Tibial nerve (tissue), 4 donors: ENCODE measurements around the gene C19orf73. TPM values are rescaled to one million over a fixed set of nuclear protein-coding genes. Genes with fewer than 3 reads are reported as not detected.
A peak's percentile ranks its signal among the peaks of the same experiment; 100 is the strongest.

Experiments used
- DNase-seq, 2 donors: peaks; one replicate each; pipeline ENCODE4 v3.0.0-alpha.2; 2019; ENCODE audit warnings: low spot score in 2 of 2
- H3K27ac ChIP-seq, 4 donors: fragments of 200-600 bp; sonication (generic) in 3 of 4; one replicate each; pipeline ENCODE4 v1.5.1; 2017 to 2019; ENCODE audit warnings: mild to moderate bottlenecking in 1 of 4
- H3K27me3 ChIP-seq, 2 donors: fragments of 200-600 bp; sonication (generic) in 1 of 2; one replicate each; pipeline versions ENCODE4 v1.5.1 to v1.6.0; 2017 to 2019
- H3K36me3 ChIP-seq, 3 donors: fragments of 200-600 bp; sonication (generic); one replicate each; pipeline ENCODE4 v1.5.1; 2018 to 2019
- H3K4me1 ChIP-seq, 4 donors: fragments of 200-600 bp; sonication (generic) in 3 of 4; one replicate each; pipeline ENCODE4 v1.5.1; 2017 to 2019
- H3K4me3 ChIP-seq, 4 donors: fragments of 200-600 bp; sonication (generic) in 3 of 4; one replicate each; pipeline ENCODE4 v1.5.1; 2017 to 2019; ENCODE audit warnings: mild to moderate bottlenecking in 1 of 4, moderate library complexity in 1 of 4
- H3K9me3 ChIP-seq, 4 donors: fragments of 200-600 bp; sonication (generic) in 3 of 4; one replicate each; pipeline ENCODE4 v1.5.1; 2017 to 2019
- EP300 ChIP-seq, 2 donors: sonication (generic); formaldehyde crosslinking; IDR thresholded peaks; one replicate each; pipeline ENCODE4 v1.6.1; 2017; ENCODE audit warnings: antibody characterized with exemption in 2 of 2, mild to moderate bottlenecking in 1 of 2
- POLR2A ChIP-seq, 2 donors: fragments of 450-650 bp; IDR thresholded peaks; one replicate each; pipeline ENCODE4 v1.6.1; 2017; ENCODE audit warnings: antibody characterized with exemption in 2 of 2, mild to moderate bottlenecking in 2 of 2, moderate library complexity in 2 of 2
- WGBS, 2 donors: methylation state at CpG; one replicate each; pipeline ENCODE4 v1.1.5; 2018; 5-methylcytosine and 5-hydroxymethylcytosine counted together
- total RNA-seq, 4 donors: library from RNA; depleted of rRNA; stranded (reverse); fragments of >200 nt; gene quantifications; one replicate each; pipeline ENCODE4 v1.1.0, GENCODE V29; 2016
- TF ChIP-seq, protein P1 (sequence below), 5 experiments: fragments of 200-600 bp in 3 of 5; fragments of 450-650 bp in 2 of 5; sonication (generic) in 3 of 5; IDR thresholded peaks; one replicate each; pipeline ENCODE4 v1.5.1; 2016 to 2019; ENCODE audit warnings: antibody characterized with exemption in 5 of 5, mild to moderate bottlenecking in 3 of 5, moderate library complexity in 2 of 5

C19orf73 gene
- total RNA-seq, 4 donors from 2014 or later: 1.0 to 7.8 (median 5.0) TPM; not detected in 1

DNA sequence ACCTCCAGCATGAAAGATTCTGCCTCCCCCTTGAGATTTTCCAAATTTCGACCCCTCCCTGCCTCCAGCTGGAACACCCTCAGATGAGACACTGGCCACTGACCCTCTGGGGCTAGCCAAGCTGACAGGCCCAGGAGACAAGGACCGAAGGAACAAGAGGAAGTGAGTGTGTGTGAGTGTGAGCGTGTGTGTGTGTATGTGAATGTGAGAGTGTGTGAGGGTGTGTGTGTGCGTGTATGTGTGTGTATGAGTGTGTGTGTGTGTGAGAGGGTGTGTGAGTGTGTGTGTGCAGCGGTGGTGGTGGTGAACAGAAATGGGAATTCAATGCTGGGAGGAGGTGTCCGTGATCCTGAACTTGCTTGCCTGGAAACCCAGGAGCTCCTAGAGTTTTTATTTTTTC, 22.4 kb upstream of the C19orf73 start:
- H3K9me3 ChIP-seq: no peaks in the 10 kb centered on the region
- WGBS, 2 donors: 80 to 93% methylated on average over 6 of the region's 6 CpGs
- no peak for DNase-seq
- H3K4me3 ChIP-seq: no peak overlapping the region
- no peaks in the 10 kb centered on the region for H3K36me3 ChIP-seq
- peaks cover 0 to 25% (median 12%) of the 10 kb centered on the region in 4 donors for H3K4me1 ChIP-seq
- peaks cover 0 to 33% of the 10 kb centered on the region in 2 donors for H3K27me3 ChIP-seq
- H3K27ac ChIP-seq: no peak overlapping the region
- no peak for TF ChIP-seq EP300 (IDR thresholded peaks at IDR 0.05)
- TF ChIP-seq POLR2A (IDR thresholded peaks at IDR 0.05): no peak
- TF ChIP-seq, protein P1, sequence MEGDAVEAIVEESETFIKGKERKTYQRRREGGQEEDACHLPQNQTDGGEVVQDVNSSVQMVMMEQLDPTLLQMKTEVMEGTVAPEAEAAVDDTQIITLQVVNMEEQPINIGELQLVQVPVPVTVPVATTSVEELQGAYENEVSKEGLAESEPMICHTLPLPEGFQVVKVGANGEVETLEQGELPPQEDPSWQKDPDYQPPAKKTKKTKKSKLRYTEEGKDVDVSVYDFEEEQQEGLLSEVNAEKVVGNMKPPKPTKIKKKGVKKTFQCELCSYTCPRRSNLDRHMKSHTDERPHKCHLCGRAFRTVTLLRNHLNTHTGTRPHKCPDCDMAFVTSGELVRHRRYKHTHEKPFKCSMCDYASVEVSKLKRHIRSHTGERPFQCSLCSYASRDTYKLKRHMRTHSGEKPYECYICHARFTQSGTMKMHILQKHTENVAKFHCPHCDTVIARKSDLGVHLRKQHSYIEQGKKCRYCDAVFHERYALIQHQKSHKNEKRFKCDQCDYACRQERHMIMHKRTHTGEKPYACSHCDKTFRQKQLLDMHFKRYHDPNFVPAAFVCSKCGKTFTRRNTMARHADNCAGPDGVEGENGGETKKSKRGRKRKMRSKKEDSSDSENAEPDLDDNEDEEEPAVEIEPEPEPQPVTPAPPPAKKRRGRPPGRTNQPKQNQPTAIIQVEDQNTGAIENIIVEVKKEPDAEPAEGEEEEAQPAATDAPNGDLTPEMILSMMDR (IDR thresholded peaks at IDR 0.05): no peak

DNA sequence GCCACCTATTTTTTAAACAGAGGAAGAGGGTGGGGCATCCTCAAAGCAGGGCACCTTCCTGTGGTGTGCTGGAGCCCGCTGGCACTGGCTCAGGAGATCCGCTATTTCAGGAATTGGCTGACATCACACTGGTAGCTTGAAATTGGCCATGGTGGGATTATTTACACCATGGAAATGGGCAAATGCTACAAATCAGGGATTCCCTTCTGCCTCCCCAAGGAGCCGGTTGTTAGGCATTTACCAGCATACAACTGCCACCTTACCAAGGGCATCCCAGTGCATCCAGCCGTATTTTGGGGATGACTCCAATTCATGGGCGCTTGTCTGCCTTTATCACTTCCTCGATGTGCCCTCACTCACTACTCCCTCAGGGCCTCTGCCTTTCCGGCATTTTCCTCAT, 22.0 kb upstream of the C19orf73 start:
- DNase-seq: no peak
- no peak overlapping the region for H3K27ac ChIP-seq
- H3K4me3 ChIP-seq: no peak overlapping the region
- TF ChIP-seq POLR2A (IDR thresholded peaks at IDR 0.05) (no peak), EP300 (IDR thresholded peaks at IDR 0.05) (no peak)
- TF ChIP-seq, protein P1 (IDR thresholded peaks at IDR 0.05): no peak
- H3K4me1 ChIP-seq: peaks cover 0 to 25% (median 9%) of the 10 kb centered on the region in 4 donors
- WGBS, 2 donors: 90% methylated on average over 7 of the region's 7 CpGs
- H3K27me3 ChIP-seq: peaks cover 0 to 34% of the 10 kb centered on the region in 2 donors
- H3K36me3 ChIP-seq: no peaks in the 10 kb centered on the region
- no peaks in the 10 kb centered on the region for H3K9me3 ChIP-seq

DNA sequence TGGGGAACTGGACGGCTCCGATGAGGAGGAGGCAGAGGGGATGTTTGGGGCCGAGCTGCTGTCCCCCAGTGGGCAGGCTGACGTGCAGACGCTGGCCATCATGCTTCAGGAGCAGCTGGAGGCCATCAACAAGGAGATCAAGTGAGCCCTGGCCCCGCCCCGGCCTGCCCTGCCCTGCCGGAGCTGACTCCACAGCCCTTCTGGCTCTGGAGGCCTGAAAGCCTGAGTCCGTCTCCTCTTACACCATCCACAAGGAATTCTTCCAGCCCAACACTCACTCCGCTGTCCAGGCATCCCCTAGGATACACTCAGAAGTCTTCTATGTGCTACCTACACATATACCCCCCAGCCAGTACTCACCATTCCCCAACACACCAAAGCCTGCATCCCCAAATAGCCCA, 17.8 kb upstream of the C19orf73 start:
- Histone ChIP-seq H3K4me1 (peaks cover 0 to 25% (median 8%) of the 10 kb centered on the region in 4 donors), H3K4me3 (no peak overlapping the region), H3K36me3 (no peaks in the 10 kb centered on the region), H3K9me3 (no peaks in the 10 kb centered on the region), H3K27me3 (peaks cover 0 to 46% of the 10 kb centered on the region in 2 donors), H3K27ac (no peak overlapping the region)
- no peak for DNase-seq
- TF ChIP-seq EP300 (IDR thresholded peaks at IDR 0.05): no peak
- TF ChIP-seq POLR2A (IDR thresholded peaks at IDR 0.05): no peak
- TF ChIP-seq, protein P1 (IDR thresholded peaks at IDR 0.05): no peak
- WGBS, 2 donors: 68 to 70% methylated on average over 10 of the region's 10 CpGs

DNA sequence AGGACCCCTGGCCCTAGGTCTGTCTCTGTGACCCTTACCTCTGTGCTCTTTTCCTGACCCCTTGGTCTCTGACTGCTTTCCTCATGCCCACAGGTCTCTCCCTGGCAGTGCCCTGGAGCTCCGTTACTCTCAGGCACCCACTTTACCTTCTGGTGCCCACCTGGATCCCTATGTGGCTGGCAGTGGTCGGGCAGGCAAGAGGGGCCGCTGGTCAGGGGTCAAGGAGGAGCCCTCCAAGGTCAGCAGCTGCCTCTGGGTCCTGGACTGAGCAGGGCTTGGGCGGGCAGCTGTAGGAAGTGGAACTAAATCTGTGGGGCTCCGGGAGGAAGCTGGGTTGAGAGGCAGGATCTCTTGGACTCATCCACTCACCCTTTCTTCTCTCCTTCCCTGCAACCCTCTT, 16.7 kb upstream of the C19orf73 start:
- TF ChIP-seq, protein P1 (IDR thresholded peaks at IDR 0.05): no peak
- TF ChIP-seq POLR2A (IDR thresholded peaks at IDR 0.05) (no peak), EP300 (IDR thresholded peaks at IDR 0.05) (no peak)
- Histone ChIP-seq H3K4me3 (no peak overlapping the region), H3K9me3 (no peaks in the 10 kb centered on the region), H3K4me1 (peaks cover 0 to 25% (median 8%) of the 10 kb centered on the region in 4 donors), H3K27me3 (peaks cover 0 to 46% of the 10 kb centered on the region in 2 donors), H3K27ac (no peak overlapping the region), H3K36me3 (no peaks in the 10 kb centered on the region)
- WGBS, 2 donors: 84 to 91% methylated on average over 5 of the region's 5 CpGs
- no peak for DNase-seq

DNA sequence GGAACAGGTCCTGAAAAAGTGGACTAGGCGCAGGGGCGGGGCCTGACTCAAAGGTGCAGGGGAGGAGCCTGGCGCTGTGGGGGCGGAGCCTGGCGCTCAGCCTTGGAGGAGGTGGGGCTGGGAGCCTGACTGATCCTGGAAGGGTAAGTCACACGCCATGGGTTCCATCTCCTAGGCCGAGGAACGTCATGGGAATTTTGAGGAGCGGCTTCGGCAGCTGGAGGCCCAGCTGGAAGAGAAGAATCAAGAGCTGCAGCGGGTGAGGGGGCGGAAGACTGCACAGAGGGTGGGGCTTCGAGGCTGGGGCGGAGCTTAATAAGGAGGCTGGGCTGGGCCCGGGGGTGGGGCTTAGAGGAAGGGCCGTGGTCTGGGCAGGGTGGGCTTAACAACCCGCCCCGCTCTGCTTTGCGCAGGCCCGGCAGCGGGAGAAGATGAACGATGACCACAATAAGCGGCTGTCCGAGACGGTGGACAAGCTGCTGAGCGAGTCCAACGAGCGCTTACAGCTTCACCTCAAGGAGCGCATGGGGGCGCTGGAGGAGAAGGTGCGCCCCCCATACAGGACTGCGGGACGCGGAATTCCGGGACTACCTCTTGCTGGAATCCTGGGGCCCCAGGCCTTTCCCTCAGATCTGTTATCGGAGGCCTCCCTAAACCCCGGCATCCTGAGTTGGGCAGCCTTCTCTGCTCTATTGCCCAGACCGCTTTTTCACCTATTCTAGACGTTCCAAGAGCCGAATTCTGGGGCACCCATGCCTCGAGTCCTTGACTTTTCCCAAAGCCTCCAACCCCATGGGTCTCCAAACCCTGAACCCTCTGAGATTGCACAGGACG, 14.9 kb upstream of the C19orf73 start:
- Histone ChIP-seq H3K9me3 (no peaks in the 10 kb centered on the region), H3K27me3 (peaks cover 0 to 46% of the 10 kb centered on the region in 2 donors), H3K27ac (no peak overlapping the region), H3K4me1 (peaks cover 0 to 30% (median 8%) of the 10 kb centered on the region in 4 donors), H3K36me3 (no peaks in the 10 kb centered on the region), H3K4me3 (peak overlapping the region in 2 of 4 donors; percentile 27 to 38)
- 20% methylated on average over 42 of the region's 42 CpGs for WGBS, 2 donors
- no peak for TF ChIP-seq EP300 (IDR thresholded peaks at IDR 0.05)
- TF ChIP-seq POLR2A (IDR thresholded peaks at IDR 0.05): no peak
- TF ChIP-seq, protein P1 (IDR thresholded peaks at IDR 0.05): no peak
- DNase-seq: no peak
